ENCODE data around the gene ASTL. TPM values are rescaled to one million over a fixed set of nuclear protein-coding genes. Genes with fewer than 3 reads are reported as not detected.
"Not testable (repeated sequence)": the region's sequence is repeated elsewhere in the genome, so short reads cannot be mapped to it uniquely, and the experiment has no call there.

ASTL gene
- total and polyA plus RNA-seq, 2 experiments from 2014 or later, result not detected

DNA sequence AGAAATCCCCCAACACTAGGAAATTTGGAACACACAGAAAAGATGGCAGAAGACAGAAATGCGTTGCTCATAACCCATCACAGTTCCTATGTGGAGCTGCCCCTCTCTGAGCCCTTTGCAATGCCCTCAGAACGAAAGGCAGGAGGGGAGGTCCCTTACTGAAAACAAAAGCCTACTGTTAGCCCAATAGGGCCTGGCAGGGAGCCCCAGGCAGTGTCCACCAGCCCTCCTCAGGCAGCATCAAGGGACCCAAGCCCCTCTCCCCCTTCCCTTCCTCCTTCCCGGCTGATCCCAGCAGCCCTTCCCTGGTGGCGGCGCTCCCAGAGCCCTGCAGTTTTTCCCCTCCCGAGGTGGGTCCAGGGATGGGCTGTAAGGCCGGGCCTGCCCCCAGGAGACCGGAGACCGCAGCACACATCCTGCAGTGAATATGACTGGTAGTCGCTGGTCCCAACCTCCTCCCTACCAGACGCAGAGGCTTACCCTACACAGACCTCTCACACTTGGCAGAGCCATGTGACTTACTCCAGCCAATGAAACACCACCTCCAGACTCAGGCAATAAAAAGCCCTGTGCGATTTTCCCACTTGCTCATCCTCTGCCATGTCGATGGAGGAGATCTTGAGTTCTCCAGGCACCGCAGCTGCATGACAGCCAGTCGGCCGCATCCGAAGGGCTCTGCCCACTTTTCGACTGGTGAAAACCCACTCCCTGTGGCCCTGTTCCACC is 26.3 kb upstream of the ASTL start:
- no peak for DNase-seq (ENCODE audit: low read depth in 1 of 2, low spot score in 1 of 2)
- H3K36me3 ChIP-seq, result no peaks in the 10 kb centered on the region
- peaks cover 11% of the 10 kb centered on the region for H3K4me1 ChIP-seq (ENCODE audit: low read depth)
- peaks cover 4% of the 10 kb centered on the region for H3K27me3 ChIP-seq
- H3K9me3 ChIP-seq (ENCODE audit: low read depth), result no peaks in the 10 kb centered on the region
- no peak overlapping the region for H3K4me3 ChIP-seq
- no peak overlapping the region for H3K27ac ChIP-seq
- TF ChIP-seq CTCF (IDR thresholded peaks at IDR 0.05; ENCODE audit: low read depth, low read length), result no peak

DNA sequence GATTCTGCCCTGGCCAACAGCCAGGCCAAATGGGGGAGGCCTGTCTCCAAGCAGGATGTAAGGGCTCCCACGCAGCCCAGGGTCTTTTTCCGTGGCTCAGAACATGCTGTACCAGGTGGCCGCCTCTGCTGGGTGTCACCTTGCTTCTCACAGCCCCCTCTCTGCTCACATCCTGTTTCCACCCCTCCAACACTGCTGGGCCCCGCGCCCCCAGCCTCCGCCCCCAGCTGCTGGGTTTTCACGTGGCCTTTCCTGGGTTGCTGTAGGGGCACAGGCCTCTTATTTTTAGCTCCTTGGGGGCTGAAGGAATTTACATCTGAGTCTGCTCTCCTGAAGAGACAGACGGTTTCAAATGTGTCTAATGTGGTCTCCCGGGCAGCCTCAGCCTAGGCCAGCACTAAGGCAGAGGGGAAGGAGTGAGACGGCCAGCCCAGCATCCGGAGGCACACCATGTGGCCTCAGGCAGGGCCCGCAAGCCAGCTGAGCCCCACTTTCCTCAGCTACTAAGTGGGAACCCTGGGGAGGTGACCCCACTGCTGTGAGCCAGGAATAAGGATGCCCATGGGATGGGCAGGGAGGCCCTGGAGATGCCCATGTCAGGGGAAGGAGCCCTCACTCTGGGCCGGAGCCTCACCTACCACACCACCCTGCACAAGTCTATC is 25.6 kb upstream of the ASTL start:
- H3K4me3 ChIP-seq, result no peak overlapping the region
- DNase-seq (ENCODE audit: low read depth in 1 of 2, low spot score in 1 of 2), result no peak
- peaks cover 8% of the 10 kb centered on the region for H3K27me3 ChIP-seq
- no peak overlapping the region for H3K27ac ChIP-seq
- H3K36me3 ChIP-seq, result no peaks in the 10 kb centered on the region
- H3K4me1 ChIP-seq (ENCODE audit: low read depth), result peaks cover 11% of the 10 kb centered on the region
- no peaks in the 10 kb centered on the region for H3K9me3 ChIP-seq (ENCODE audit: low read depth)
- no peak for TF ChIP-seq CTCF (IDR thresholded peaks at IDR 0.05; ENCODE audit: low read depth, low read length)

GRCh38 chr2:96163415-96163767 is 25.1 kb upstream of the ASTL start:
- H3K27me3 ChIP-seq, result peaks cover 8% of the 10 kb centered on the region
- no peak for TF ChIP-seq CTCF (IDR thresholded peaks at IDR 0.05; ENCODE audit: low read depth, low read length)
- no peak overlapping the region for H3K4me3 ChIP-seq
- no peak overlapping the region for H3K27ac ChIP-seq
- no peaks in the 10 kb centered on the region for H3K36me3 ChIP-seq
- no peak for DNase-seq (ENCODE audit: low read depth in 1 of 2, low spot score in 1 of 2)
- peaks cover 11% of the 10 kb centered on the region for H3K4me1 ChIP-seq (ENCODE audit: low read depth)
- no peaks in the 10 kb centered on the region for H3K9me3 ChIP-seq (ENCODE audit: low read depth)

GRCh38 chr2:96161898-96162297 is 23.6 kb upstream of the ASTL start:
- H3K9me3 ChIP-seq (ENCODE audit: low read depth), result no peaks in the 10 kb centered on the region
- no peak overlapping the region for H3K27ac ChIP-seq
- H3K36me3 ChIP-seq, result no peaks in the 10 kb centered on the region
- TF ChIP-seq CTCF (IDR thresholded peaks at IDR 0.05; ENCODE audit: low read depth, low read length), result no peak
- DNase-seq (ENCODE audit: low read depth in 1 of 2, low spot score in 1 of 2), result peak in 1 of 2 donors; percentile 46
- no peak overlapping the region for H3K4me3 ChIP-seq
- peaks cover 11% of the 10 kb centered on the region for H3K4me1 ChIP-seq (ENCODE audit: low read depth)
- peaks cover 4% of the 10 kb centered on the region for H3K27me3 ChIP-seq

DNA sequence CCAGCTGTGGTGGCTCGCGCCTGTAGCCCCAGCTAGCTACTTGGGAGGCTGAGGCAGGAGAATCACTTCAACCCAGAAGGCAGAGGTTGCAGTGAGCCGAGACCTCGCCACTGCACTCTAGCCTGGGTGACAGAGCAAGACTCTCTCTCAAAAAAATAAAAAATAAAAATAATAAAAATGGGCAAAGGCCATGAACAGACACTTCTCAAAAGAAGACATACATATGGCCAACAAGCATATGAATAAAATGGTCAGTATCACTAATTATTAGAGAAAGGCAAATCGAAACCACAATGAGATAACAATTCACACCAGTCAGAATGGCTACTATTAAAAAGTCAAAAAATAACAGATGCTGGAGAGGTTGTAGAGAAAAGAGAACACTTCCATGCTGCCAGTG is 22.1 kb upstream of the ASTL start:
- H3K4me3 ChIP-seq; H3K27ac ChIP-seq; DNase-seq (ENCODE audit: low read depth in 1 of 2, low spot score in 1 of 2); H3K9me3 ChIP-seq (ENCODE audit: low read depth); H3K27me3 ChIP-seq; H3K36me3 ChIP-seq: not testable (repeated sequence)
- H3K4me1 ChIP-seq (ENCODE audit: low read depth), result peaks cover 11% of the 10 kb centered on the region

GRCh38 chr2:96159084-96159830 is 21.0 kb upstream of the ASTL start:
- no peak for DNase-seq (ENCODE audit: low read depth in 1 of 2, low spot score in 1 of 2)
- Histone ChIP-seq H3K27me3 (peaks cover 11% of the 10 kb centered on the region), H3K27ac (no peak overlapping the region), H3K4me1 (ENCODE audit: low read depth) (peaks cover 6% of the 10 kb centered on the region), H3K4me3 (no peak overlapping the region), H3K36me3 (no peaks in the 10 kb centered on the region), H3K9me3 (ENCODE audit: low read depth) (no peaks in the 10 kb centered on the region)
- no peak for TF ChIP-seq CTCF (IDR thresholded peaks at IDR 0.05; ENCODE audit: low read depth, low read length)
